Measurements from ENCODE around the gene STAP1. TPM values are rescaled to one million over a fixed set of nuclear protein-coding genes. Genes with fewer than 3 reads are reported as not detected.

The STAP1 gene
- total and polyA plus RNA-seq, 8 donors = 0.37 to 1.3 (median 1.1) TPM; not detected in 3

- WGBS, 5 donors = 95 to 98% (median 97%) methylated on average over 5 of the region's 5 CpGs
- Histone ChIP-seq H3K4me1 (no peaks in the 10 kb centered on the region), H3K4me3 (no peak overlapping the region), H3K27ac (no peak overlapping the region), H3K27me3 (no peaks in the 10 kb centered on the region), H3K9me3 (peaks cover 0 to 16% (median 2%) of the 10 kb centered on the region in 4 donors), H3K36me3 (peaks cover 3 to 36% (median 35%) of the 10 kb centered on the region in 4 donors)
- TF ChIP-seq POLR2AphosphoS5 (IDR thresholded peaks at IDR 0.05) (no peak), POLR2A (IDR thresholded peaks at IDR 0.05) (no peak), CTCF (IDR thresholded peaks at IDR 0.05) (no peak), EP300 (IDR thresholded peaks at IDR 0.05) (no peak)
- intact Hi-C loops (cut with DNase I; ENCODE audit: low total_unique reads) = no loop called here
- DNase-seq = no peak
Observed at GRCh38 chr4:67615119-67615518, 56.6 kb downstream of the STAP1 start.

- H3K27me3 ChIP-seq = no peaks in the 10 kb centered on the region
- peaks cover 5 to 50% (median 49%) of the 10 kb centered on the region in 4 donors for H3K36me3 ChIP-seq
- intact Hi-C loops (cut with DNase I; ENCODE audit: low total_unique reads) = no loop called here
- TF ChIP-seq POLR2A (IDR thresholded peaks at IDR 0.05) (no peak), EP300 (IDR thresholded peaks at IDR 0.05) (no peak), CTCF (IDR thresholded peaks at IDR 0.05) (no peak), POLR2AphosphoS5 (IDR thresholded peaks at IDR 0.05) (no peak)
- no peak overlapping the region for H3K27ac ChIP-seq
- H3K9me3 ChIP-seq = peaks cover 0 to 6% (median 0%) of the 10 kb centered on the region in 4 donors
- DNase-seq = peak in 1 of 2 donors; percentile 10
- no peaks in the 10 kb centered on the region for H3K4me1 ChIP-seq
- H3K4me3 ChIP-seq = no peak overlapping the region
- WGBS, 5 donors = 53 to 84% (median 70%) methylated on average over 1 of the region's 1 CpG
Observed at GRCh38 chr4:67616478-67616877, 58.0 kb downstream of the STAP1 start.

- no peaks in the 10 kb centered on the region for H3K9me3 ChIP-seq
- no peak overlapping the region for H3K27ac ChIP-seq
- H3K27me3 ChIP-seq = no peaks in the 10 kb centered on the region
- TF ChIP-seq CTCF (IDR thresholded peaks at IDR 0.05) (no peak), POLR2AphosphoS5 (IDR thresholded peaks at IDR 0.05) (no peak), EP300 (IDR thresholded peaks at IDR 0.05) (no peak), POLR2A (IDR thresholded peaks at IDR 0.05) (no peak)
- no peak overlapping the region for H3K4me3 ChIP-seq
- no peaks in the 10 kb centered on the region for H3K4me1 ChIP-seq
- peaks cover 8 to 91% (median 78%) of the 10 kb centered on the region in 4 donors for H3K36me3 ChIP-seq
- intact Hi-C loops (cut with DNase I; ENCODE audit: low total_unique reads) = no loop called here
- DNase-seq = no peak
- 75 to 88% (median 85%) methylated on average over 3 of the region's 3 CpGs for WGBS, 5 donors
Observed at GRCh38 chr4:67624939-67625338, 66.4 kb downstream of the STAP1 start.

GRCh38 chr4:67632492-67632891, 74.0 kb downstream of the STAP1 start:
- H3K36me3 ChIP-seq = peaks cover 13 to 91% (median 76%) of the 10 kb centered on the region in 4 donors
- DNase-seq = no peak

More at GRCh38 chr4:67632492-67632891, 74.0 kb downstream of the STAP1 start:
- H3K27ac ChIP-seq = no peak overlapping the region
- no peaks in the 10 kb centered on the region for H3K27me3 ChIP-seq
- H3K4me3 ChIP-seq = no peak overlapping the region
- H3K9me3 ChIP-seq = no peaks in the 10 kb centered on the region
- TF ChIP-seq EP300 (IDR thresholded peaks at IDR 0.05) (no peak), POLR2A (IDR thresholded peaks at IDR 0.05) (no peak), POLR2AphosphoS5 (IDR thresholded peaks at IDR 0.05) (no peak), CTCF (IDR thresholded peaks at IDR 0.05) (no peak)
- WGBS, 5 donors = 66 to 83% (median 75%) methylated on average over 3 of the region's 3 CpGs
- H3K4me1 ChIP-seq = no peaks in the 10 kb centered on the region
- intact Hi-C loops (cut with DNase I; ENCODE audit: low total_unique reads) = no loop called here

Data from stomach (tissue), 9 donors.